HG03460 (cell line): ENCODE measurements around the gene FETUB.

Experiments
- ATAC-seq: cut with Tn5 transposase; IDR thresholded peaks from one replicate; pipeline ENCODE4 v1.9.1; 2021; ENCODE audit not compliant: unreplicated experiment

Gene FETUB

GRCh38 chr3:186639778-186640472, at the start of gene FETUB:
TSS of gene FETUB (plus strand) at chr3:186640399. CDS start at chr3:186640461, 62 bp downstream.
- ATAC-seq: no peak

- ATAC-seq: no peak
Measured at GRCh38 chr3:186590580-186591295, 49.5 kb upstream of the FETUB start.

GRCh38 chr3:186592682-186593081, 47.5 kb upstream of the FETUB start:
- no peak for ATAC-seq

- no peak for ATAC-seq
Measured at GRCh38 chr3:186593862-186594261, 46.3 kb upstream of the FETUB start.

GRCh38 chr3:186594591-186595113, 45.5 kb upstream of the FETUB start:
- ATAC-seq: no peak

- ATAC-seq: no peak
Measured at GRCh38 chr3:186596568-186597287, 43.5 kb upstream of the FETUB start.

GRCh38 chr3:186598108-186598784, 42.0 kb upstream of the FETUB start:
- no peak for ATAC-seq

- no peak for ATAC-seq
Measured at GRCh38 chr3:186598794-186599141, 41.4 kb upstream of the FETUB start.

GRCh38 chr3:186599142-186599784, 40.9 kb upstream of the FETUB start:
- no peak for ATAC-seq

GRCh38 chr3:186599785-186600166, 40.4 kb upstream of the FETUB start:
- no peak for ATAC-seq

GRCh38 chr3:186600896-186601295, 39.3 kb upstream of the FETUB start:
- no peak for ATAC-seq

- no peak for ATAC-seq
Measured at GRCh38 chr3:186603159-186603558, 37.0 kb upstream of the FETUB start.

GRCh38 chr3:186605078-186605477, 35.1 kb upstream of the FETUB start:
- no peak for ATAC-seq

GRCh38 chr3:186605561-186606545, 34.3 kb upstream of the FETUB start:
- no peak for ATAC-seq

GRCh38 chr3:186608624-186609215, 31.5 kb upstream of the FETUB start:
- no peak for ATAC-seq

- ATAC-seq: no peak
Measured at GRCh38 chr3:186609247-186609868, 30.8 kb upstream of the FETUB start.

- no peak for ATAC-seq
Measured at GRCh38 chr3:186612065-186612464, 28.1 kb upstream of the FETUB start.

GRCh38 chr3:186612721-186613636, 27.2 kb upstream of the FETUB start, which contains the start of gene AHSG:
TSS of gene AHSG (plus strand) at chr3:186613060. CDS start at chr3:186613142, 82 bp downstream.
- no peak for ATAC-seq
